Suprapubic skin (tissue), 4 donors: Measurements from ENCODE around the gene RPAIN. TPM values are rescaled to one million over a fixed set of nuclear protein-coding genes. Genes with fewer than 3 reads are reported as not detected.

ENCODE experiments used
- DNase-seq, 2 donors: peaks; one replicate each; pipeline ENCODE4 v3.0.0-alpha.2; 2019; ENCODE audit warnings: low spot score in 2 of 2
- H3K27ac ChIP-seq: fragments of 200-600 bp; sonication (generic); one replicate; pipeline ENCODE4 v1.5.1; 2019
- H3K27me3 ChIP-seq: fragments of 200-600 bp; sonication (generic); one replicate; pipeline ENCODE4 v1.5.1; 2019
- H3K36me3 ChIP-seq: fragments of 200-600 bp; sonication (generic); one replicate; pipeline ENCODE4 v1.5.1; 2019
- H3K4me1 ChIP-seq: fragments of 200-600 bp; sonication (generic); one replicate; pipeline ENCODE4 v1.5.1; 2019
- H3K4me3 ChIP-seq: fragments of 200-600 bp; sonication (generic); one replicate; pipeline ENCODE4 v1.5.1; 2019; ENCODE audit warnings: mild to moderate bottlenecking
- H3K9me3 ChIP-seq: fragments of 200-600 bp; sonication (generic); one replicate; pipeline ENCODE4 v1.5.1; 2019
- CTCF ChIP-seq, 2 donors: fragments of 200-600 bp in 1 of 2; fragments of 450-650 bp in 1 of 2; sonication (generic) in 1 of 2; IDR thresholded peaks; one replicate each; pipeline ENCODE4 v1.5.1; 2016 to 2019; ENCODE audit warnings: antibody characterized with exemption in 2 of 2, mild to moderate bottlenecking in 1 of 2, moderate library complexity in 1 of 2
- EP300 ChIP-seq: sonication (generic); formaldehyde crosslinking; IDR thresholded peaks from one replicate; pipeline ENCODE4 v1.6.1; 2017; ENCODE audit warnings: antibody characterized with exemption
- POLR2A ChIP-seq, 2 donors: fragments of 450-650 bp; IDR thresholded peaks; one replicate each; pipeline ENCODE4 v1.6.1; 2017; ENCODE audit warnings: antibody characterized with exemption in 2 of 2, mild to moderate bottlenecking in 2 of 2, moderate library complexity in 2 of 2
- POLR2AphosphoS5 ChIP-seq, 3 donors: sonication (generic); formaldehyde crosslinking; IDR thresholded peaks; one replicate each; pipeline ENCODE4 v1.6.1; 2017; ENCODE audit warnings: antibody characterized with exemption in 3 of 3
- WGBS: methylation state at CpG from one replicate; pipeline ENCODE4 v1.1.5; 2018; 5-methylcytosine and 5-hydroxymethylcytosine counted together
- total RNA-seq, 4 donors: library from RNA; depleted of rRNA; stranded (reverse); fragments of >200 nt; gene quantifications; one replicate each; pipeline ENCODE4 v1.1.0, GENCODE V29; 2016

RPAIN gene
- total RNA-seq, 4 donors from 2014 or later, result 29.2 to 81.7 (median 34.8) TPM

GRCh38 chr17:5446786-5447185, 26.8 kb downstream of the RPAIN start:
- H3K27ac ChIP-seq, result peak overlapping the region; percentile 7
- H3K9me3 ChIP-seq, result no peaks in the 10 kb centered on the region
- 82% methylated on average over 8 of the region's 8 CpGs for WGBS
- no peak overlapping the region for H3K4me3 ChIP-seq
- no peaks in the 10 kb centered on the region for H3K27me3 ChIP-seq
- no peak for DNase-seq
- TF ChIP-seq EP300 (no peak), POLR2AphosphoS5 (IDR thresholded peaks at IDR 0.05) (no peak), CTCF (IDR thresholded peaks at IDR 0.05) (no peak), POLR2A (IDR thresholded peaks at IDR 0.05) (no peak)
- no peaks in the 10 kb centered on the region for H3K4me1 ChIP-seq
- peaks cover 79% of the 10 kb centered on the region for H3K36me3 ChIP-seq

GRCh38 chr17:5464717-5465507, 44.9 kb downstream of the RPAIN start:
- H3K9me3 ChIP-seq, result no peaks in the 10 kb centered on the region
- H3K36me3 ChIP-seq, result peaks cover 20% of the 10 kb centered on the region
- DNase-seq, result no peak
- 81% methylated on average over 10 of the region's 10 CpGs for WGBS
- H3K27ac ChIP-seq, result no peak overlapping the region
- TF ChIP-seq CTCF (IDR thresholded peaks at IDR 0.05) (no peak), EP300 (no peak), POLR2AphosphoS5 (IDR thresholded peaks at IDR 0.05) (no peak), POLR2A (IDR thresholded peaks at IDR 0.05) (no peak)
- H3K4me1 ChIP-seq, result peaks cover 31% of the 10 kb centered on the region
- no peaks in the 10 kb centered on the region for H3K27me3 ChIP-seq
- H3K4me3 ChIP-seq, result no peak overlapping the region

GRCh38 chr17:5466295-5466694, 46.3 kb downstream of the RPAIN start:
- H3K4me3 ChIP-seq, result no peak overlapping the region
- H3K9me3 ChIP-seq, result no peaks in the 10 kb centered on the region
- TF ChIP-seq CTCF (IDR thresholded peaks at IDR 0.05), result no peak
- TF ChIP-seq POLR2AphosphoS5 (IDR thresholded peaks at IDR 0.05), result no peak
- TF ChIP-seq EP300, result no peak
- peaks cover 31% of the 10 kb centered on the region for H3K4me1 ChIP-seq
- H3K27me3 ChIP-seq, result no peaks in the 10 kb centered on the region
- no peak overlapping the region for H3K27ac ChIP-seq
- peaks cover 10% of the 10 kb centered on the region for H3K36me3 ChIP-seq
- DNase-seq, result no peak
- 92% methylated on average over 4 of the region's 4 CpGs for WGBS

- Histone ChIP-seq H3K9me3 (no peaks in the 10 kb centered on the region), H3K36me3 (peaks cover 6% of the 10 kb centered on the region), H3K27ac (no peak overlapping the region), H3K4me3 (peak overlapping the region; percentile 98), H3K4me1 (peaks cover 31% of the 10 kb centered on the region), H3K27me3 (no peaks in the 10 kb centered on the region)
- 5% methylated on average over 8 of the region's 8 CpGs for WGBS
- TF ChIP-seq POLR2AphosphoS5 (IDR thresholded peaks at IDR 0.05), result no peak
- no peak for TF ChIP-seq POLR2A (IDR thresholded peaks at IDR 0.05)
- TF ChIP-seq EP300, result no peak
- TF ChIP-seq CTCF (IDR thresholded peaks at IDR 0.05), result no peak
- DNase-seq, result no peak
These were observed 47.4 kb downstream of the RPAIN start for GRCh38 chr17:5467416-5467815.

- WGBS, result 2% methylated on average over 17 of the region's 17 CpGs
These were observed 48.1 kb downstream of the RPAIN start for GRCh38 chr17:5468075-5468473.

More at GRCh38 chr17:5468075-5468473, 48.1 kb downstream of the RPAIN start:
- no peak for TF ChIP-seq POLR2AphosphoS5 (IDR thresholded peaks at IDR 0.05)
- no peak for TF ChIP-seq EP300
- TF ChIP-seq POLR2A (IDR thresholded peaks at IDR 0.05), result no peak
- TF ChIP-seq CTCF (IDR thresholded peaks at IDR 0.05), result no peak
- Histone ChIP-seq H3K27me3 (no peaks in the 10 kb centered on the region), H3K9me3 (no peaks in the 10 kb centered on the region), H3K4me3 (peak overlapping the region; percentile 98), H3K36me3 (peaks cover 11% of the 10 kb centered on the region), H3K4me1 (peaks cover 31% of the 10 kb centered on the region), H3K27ac (peak overlapping the region; percentile 73)
- no peak for DNase-seq
